Measurements from ENCODE around the gene CTXN1.

CTXN1 gene

GRCh38 chr19:7877249-7877836 is 48.6 kb downstream of the CTXN1 start (continued):
- TF ChIP-seq PRDM10 (tag by site-specific recombination; IDR thresholded peaks at IDR 0.05) (0 out of 2 replicates have a peak, but pooled peaks have one; percentile 22), ZNF121 (tag by site-specific recombination; IDR thresholded peaks at IDR 0.05) (no peak), KLF17 (tag by site-specific recombination; IDR thresholded peaks at IDR 0.05) (peak; percentile 75), ZNF768 (tag by site-specific recombination; IDR thresholded peaks at IDR 0.05) (no peak), ZNF391 (tag by site-specific recombination; IDR thresholded peaks at IDR 0.05; ENCODE audit: borderline replicate concordance, low read depth) (no peak), SP7 (tag by site-specific recombination; IDR thresholded peaks at IDR 0.05) (peak; percentile 84), GLIS2 (tag by site-specific recombination; IDR thresholded peaks at IDR 0.05) (no peak), ZNF596 (tag by site-specific recombination; IDR thresholded peaks at IDR 0.05) (no peak), ZNF585B (tag by site-specific recombination; IDR thresholded peaks at IDR 0.05) (no peak)

GRCh38 chr19:7874897-7875273 is 51.0 kb downstream of the CTXN1 start:
- H3K36me3 ChIP-seq (ENCODE audit: control insufficient read depth in 2 of 2, insufficient read depth in 1 of 2, low read length in 2 of 2) = no peaks in the 10 kb centered on the region
- CTCF ChIA-PET = interaction anchor here (0.7 to 1.0 kb wide), 3 partner anchors 25 to 77 kb away, joined by 3 read pairs; no protein-coding TSS in a partner anchor
- peak; percentile 54; the same call in 1 of the 2 replicates for TF ChIP-seq SCRT2 (tag by site-specific recombination; IDR thresholded peaks at IDR 0.05)
- no peak for TF ChIP-seq ZFP37 (tag by site-specific recombination; IDR thresholded peaks at IDR 0.05)
- TF ChIP-seq ZNF175 (tag by site-specific recombination; IDR thresholded peaks at IDR 0.05) = no peak
- peak; percentile 6 for TF ChIP-seq GLIS2 (tag by site-specific recombination; IDR thresholded peaks at IDR 0.05)
- TF ChIP-seq ZBTB1 (tag by site-specific recombination; IDR thresholded peaks at IDR 0.05) = no peak
- peak; percentile 35; the same call in 1 of the 2 replicates for TF ChIP-seq SCRT1 (tag by site-specific recombination; IDR thresholded peaks at IDR 0.05; ENCODE audit: borderline replicate concordance)
- TF ChIP-seq KLF9 (tag by site-specific recombination; IDR thresholded peaks at IDR 0.05; ENCODE audit: low read depth) = 0 out of 2 replicates have a peak, but pooled peaks have one; percentile 6
- TF ChIP-seq ZIC2 (tag by site-specific recombination; IDR thresholded peaks at IDR 0.05) = no peak
- TF ChIP-seq KLF1 (tag by site-specific recombination; IDR thresholded peaks at IDR 0.05) = peak; percentile 14; the same call in 1 of the 2 replicates
- 0 out of 2 replicates have a peak, but pooled peaks have one; percentile 8 for TF ChIP-seq ZBTB48 (tag by site-specific recombination; IDR thresholded peaks at IDR 0.05)
- H3K4me1 ChIP-seq (ENCODE audit: control insufficient read depth, insufficient read depth, low read length) = peaks cover 6% of the 10 kb centered on the region
- H3K9me3 ChIP-seq (ENCODE audit: control insufficient read depth, insufficient read depth, low read depth, low read length) = no peaks in the 10 kb centered on the region
- no peak overlapping the region for H3K27ac ChIP-seq (ENCODE audit: extremely low read depth, low read depth, low read length)
- peak overlapping the region; percentile 65 for H3K4me3 ChIP-seq (ENCODE audit: low read depth, low read length)
- POLR2A ChIA-PET = interaction anchor here (0.6 to 1.2 kb wide), 4 partner anchors 14 to 712 kb away, joined by 3 to 4 read pairs (median 4); partner anchors contain the start of genes LRRC8E, MAP2K7 and TIMM44
